HG02870 (cell line): Measurements from ENCODE around the gene MC2R.

Experiments used
- ATAC-seq: cut with Tn5 transposase; IDR thresholded peaks from one replicate; pipeline ENCODE4 v1.9.1; 2021; ENCODE audit warnings: mild to moderate bottlenecking, moderate library complexity; ENCODE audit not compliant: unreplicated experiment

The MC2R gene

GRCh38 chr18:13915391-13915790 is at the start of gene MC2R:
Gene MC2R, minus strand, starts transcription at chr18:13915536. Its CDS starts 30,018 bp downstream, at chr18:13885518.
- no peak for ATAC-seq

DNA sequence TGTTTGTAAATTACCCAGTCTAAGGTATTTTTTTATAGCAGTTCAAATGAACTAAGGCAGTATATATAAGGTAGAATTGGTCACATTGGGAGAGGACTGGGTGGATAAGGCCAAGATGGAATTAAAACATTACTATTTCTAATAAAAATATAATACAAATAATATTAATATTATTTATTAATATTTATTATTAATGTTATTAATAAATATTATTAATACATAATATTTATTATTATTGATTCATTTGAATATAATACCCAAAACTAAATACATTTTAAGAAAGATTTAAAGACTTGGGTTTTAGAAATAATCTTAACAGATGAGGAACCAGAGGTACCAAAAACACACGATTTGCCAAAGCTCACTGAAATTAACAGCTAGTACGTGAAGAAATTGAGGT is 30.5 kb upstream of the MC2R start:
- ATAC-seq: no peak

- no peak for ATAC-seq
Measured at GRCh38 chr18:13943338-13943737, 28.0 kb upstream of the MC2R start.

DNA sequence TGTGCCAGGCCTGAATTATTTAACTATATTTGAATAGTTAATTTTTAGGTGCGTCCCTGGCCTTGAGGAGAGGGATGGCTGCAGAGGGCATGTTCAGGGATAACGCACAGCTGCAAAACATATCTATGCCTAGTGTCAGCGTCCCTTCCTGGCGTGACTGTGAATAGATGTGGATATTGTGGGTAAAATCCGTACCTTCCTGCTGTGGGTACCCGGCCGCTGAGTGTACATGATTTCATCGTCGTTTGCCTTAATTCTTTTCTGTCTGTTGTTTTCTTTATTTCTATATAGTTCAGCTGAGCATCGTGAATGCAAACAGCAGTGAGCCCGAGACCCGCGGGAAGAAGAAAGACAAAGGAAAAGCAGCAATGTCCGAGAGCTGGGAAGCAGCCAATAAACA is 25.0 kb upstream of the MC2R start:
- no peak for ATAC-seq

DNA sequence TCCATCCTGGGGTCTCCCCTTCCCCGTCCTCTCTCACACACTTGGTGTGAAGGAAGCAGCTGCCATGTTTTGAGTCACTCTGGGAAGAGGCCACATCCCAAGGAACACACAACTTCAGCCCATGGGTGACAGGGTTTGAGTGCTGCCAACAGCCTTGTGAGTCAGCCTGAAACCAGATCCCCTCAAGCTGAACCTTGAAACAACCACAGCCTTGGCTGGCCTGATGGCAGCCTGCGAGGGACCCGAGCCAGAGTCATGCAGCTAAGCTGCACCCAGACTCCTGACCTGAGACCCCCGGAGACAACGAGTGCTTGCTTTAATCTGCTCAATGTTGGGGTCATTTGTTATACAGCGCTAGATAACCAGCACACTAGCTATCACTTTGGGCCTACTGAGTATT is 19.3 kb upstream of the MC2R start:
- ATAC-seq: no peak

GRCh38 chr18:13934058-13934457 is 18.7 kb upstream of the MC2R start:
- ATAC-seq: no peak

- ATAC-seq: no peak
Measured at GRCh38 chr18:13932285-13933025, 17.1 kb upstream of the MC2R start.

GRCh38 chr18:13930964-13931363 is 15.6 kb upstream of the MC2R start:
- no peak for ATAC-seq

DNA sequence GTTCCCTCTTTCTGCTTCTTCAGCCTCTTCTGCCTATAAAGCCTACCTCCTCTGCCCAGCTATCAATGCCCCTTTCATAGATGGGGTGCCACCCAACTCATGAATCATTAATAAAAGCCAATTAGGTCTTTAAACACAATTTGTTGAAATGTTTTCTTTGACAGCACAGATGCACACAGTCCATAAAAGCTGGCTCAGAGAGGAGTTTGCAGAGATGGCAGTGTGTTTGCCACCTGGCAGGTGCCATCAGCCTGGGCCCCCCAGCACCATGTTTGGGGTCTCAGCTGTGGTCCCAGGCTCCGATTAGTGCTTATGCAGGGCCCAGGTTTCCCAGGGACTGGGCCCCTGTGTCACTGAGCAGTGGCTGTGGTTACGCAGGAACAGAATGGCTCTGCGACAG is 7.9 kb upstream of the MC2R start:
- ATAC-seq: no peak

DNA sequence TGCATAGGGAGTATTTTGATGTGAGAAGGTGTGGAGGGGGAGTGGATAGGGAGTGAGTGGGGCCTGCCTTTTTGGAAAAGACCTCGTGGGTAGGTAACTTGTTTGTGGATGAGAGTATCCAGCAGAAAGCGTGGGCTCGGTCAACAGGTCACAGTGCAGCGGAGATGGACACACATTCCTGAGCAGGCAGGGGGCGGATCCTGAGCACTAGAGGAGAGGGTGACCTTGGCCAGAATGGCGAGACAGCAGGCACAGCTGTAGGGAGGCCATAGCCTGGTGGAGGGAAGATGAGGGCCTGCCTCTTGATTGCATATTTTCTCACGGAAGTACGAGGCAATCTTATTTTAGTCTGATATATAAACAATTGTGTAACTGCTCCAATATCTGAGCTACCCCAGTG is 3.6 kb upstream of the MC2R start:
- ATAC-seq: no peak

DNA sequence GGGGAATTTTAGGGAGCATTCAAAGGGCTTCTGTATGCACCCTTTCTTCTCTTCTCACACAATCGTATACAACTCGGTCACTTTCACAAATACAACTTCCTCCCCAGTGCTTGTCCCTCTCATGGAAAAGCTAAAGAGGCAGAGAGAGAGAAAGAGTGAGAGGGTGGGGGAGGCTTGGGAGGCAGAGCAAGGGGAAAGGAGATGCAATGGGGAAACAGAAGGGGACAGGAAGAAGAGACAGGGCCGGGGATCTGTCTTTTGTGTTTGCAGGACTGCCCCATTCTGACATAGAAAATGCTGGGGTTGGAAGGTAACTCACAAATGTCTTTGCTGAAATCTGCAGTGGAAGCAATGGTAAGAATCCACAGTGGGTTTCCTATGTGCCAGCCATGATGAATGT is 2.1 kb upstream of the MC2R start:
- no peak for ATAC-seq

GRCh38 chr18:13916559-13916958 is 1.2 kb upstream of the MC2R start:
- no peak for ATAC-seq

DNA sequence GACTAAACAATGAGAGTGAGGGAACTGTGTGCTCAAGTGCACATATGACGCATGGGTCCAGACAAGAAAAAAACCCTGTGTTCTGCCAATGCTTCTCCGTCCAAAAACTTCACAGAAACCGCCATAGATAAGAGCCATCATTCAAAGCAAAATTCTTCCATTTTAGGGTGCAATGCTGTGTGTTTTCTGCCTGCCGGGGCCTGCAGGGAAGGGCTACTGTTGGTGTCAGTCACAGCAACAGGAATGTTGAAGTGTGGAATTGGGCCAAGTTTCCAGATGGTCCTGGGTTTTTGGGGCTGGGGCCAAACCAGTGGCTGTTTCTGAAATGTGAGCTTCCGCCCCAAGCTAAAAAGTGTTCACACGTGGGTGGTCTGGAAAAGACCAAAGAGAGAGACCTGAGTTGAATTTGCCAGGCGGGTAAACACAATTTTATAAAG is 677 bp upstream of the MC2R start:
- ATAC-seq: no peak

DNA sequence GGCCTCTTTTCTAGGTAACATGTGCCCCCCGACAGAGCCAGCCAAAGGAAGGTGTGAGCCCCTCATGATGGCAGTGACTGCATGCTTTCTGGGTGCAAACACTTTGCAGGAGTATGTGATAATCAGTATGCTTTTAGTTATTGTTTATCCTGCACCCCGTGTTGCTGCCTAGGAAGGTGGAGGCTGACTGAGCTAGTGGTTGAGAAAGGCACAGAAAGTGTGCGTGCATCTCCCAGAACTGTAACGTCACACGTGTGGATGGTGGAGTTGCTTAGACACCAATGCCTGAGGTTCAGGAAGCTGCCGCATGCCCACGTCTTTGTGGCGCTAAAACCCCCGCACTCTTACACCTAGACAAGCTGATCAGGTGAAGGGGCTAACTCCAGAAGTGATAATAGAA is 580 bp downstream of the MC2R start:
- ATAC-seq: no peak

DNA sequence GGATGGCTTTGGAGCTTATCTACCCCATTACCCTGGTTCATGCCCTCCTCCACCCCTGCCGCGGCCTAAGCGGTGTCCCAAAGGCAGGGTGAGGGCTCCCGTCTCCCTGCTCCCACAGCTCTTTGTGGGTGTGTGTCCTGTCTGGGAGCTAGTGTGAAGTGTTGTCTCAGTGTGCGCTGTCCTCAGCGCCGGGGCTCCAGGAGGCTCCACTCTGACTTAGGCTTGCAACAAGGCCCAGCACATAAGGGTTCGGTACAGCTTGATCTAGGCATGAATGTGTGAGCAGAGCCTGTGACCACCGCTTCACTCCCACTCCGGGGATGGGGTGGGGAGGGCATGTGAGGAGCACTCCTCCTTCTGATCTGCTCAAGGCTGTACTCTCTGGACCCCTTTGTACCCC is 1.2 kb downstream of the MC2R start:
- ATAC-seq: no peak

DNA sequence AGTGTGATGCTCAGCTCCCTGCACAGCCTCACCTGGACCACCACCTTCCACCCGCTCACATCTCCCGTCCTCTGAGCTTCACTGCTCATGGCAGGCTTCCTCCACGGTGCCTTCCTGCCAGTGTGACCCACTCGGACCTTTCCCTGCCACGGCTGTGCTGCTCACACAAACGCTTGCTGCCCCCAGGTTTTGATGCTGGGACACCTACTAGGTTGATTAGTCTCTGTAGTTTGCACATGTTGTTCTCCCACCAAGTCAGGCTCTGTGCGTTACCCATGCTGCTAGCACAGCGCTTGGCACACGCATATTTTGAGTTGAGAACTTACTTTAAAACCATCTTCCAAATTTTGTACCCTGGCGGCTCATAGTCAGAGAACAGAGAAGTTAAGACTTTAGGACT is 2.1 kb downstream of the MC2R start:
- no peak for ATAC-seq

GRCh38 chr18:13912601-13913000 is 2.7 kb downstream of the MC2R start:
- no peak for ATAC-seq

- ATAC-seq: no peak
Measured at GRCh38 chr18:13910986-13911385, 4.3 kb downstream of the MC2R start.

DNA sequence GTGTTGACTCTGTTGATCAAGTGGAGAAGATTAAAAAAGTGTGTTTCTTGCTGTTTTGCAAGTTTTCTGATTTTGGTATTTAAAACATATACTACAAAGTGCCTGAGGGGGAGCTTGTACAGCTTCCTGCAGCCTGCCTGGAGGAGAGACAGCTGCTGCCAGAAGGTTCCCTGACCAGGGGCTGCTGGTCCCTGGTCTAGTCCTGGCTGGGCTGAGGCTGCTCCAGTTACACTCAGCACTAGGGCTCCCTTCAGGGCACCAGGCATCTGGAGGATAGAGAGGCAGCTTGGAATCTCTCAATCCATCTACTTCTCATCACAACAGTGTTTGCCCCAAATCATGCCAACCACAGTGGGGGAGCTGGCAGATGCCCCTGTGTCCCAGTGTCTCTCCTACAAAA is 4.8 kb downstream of the MC2R start:
- no peak for ATAC-seq

DNA sequence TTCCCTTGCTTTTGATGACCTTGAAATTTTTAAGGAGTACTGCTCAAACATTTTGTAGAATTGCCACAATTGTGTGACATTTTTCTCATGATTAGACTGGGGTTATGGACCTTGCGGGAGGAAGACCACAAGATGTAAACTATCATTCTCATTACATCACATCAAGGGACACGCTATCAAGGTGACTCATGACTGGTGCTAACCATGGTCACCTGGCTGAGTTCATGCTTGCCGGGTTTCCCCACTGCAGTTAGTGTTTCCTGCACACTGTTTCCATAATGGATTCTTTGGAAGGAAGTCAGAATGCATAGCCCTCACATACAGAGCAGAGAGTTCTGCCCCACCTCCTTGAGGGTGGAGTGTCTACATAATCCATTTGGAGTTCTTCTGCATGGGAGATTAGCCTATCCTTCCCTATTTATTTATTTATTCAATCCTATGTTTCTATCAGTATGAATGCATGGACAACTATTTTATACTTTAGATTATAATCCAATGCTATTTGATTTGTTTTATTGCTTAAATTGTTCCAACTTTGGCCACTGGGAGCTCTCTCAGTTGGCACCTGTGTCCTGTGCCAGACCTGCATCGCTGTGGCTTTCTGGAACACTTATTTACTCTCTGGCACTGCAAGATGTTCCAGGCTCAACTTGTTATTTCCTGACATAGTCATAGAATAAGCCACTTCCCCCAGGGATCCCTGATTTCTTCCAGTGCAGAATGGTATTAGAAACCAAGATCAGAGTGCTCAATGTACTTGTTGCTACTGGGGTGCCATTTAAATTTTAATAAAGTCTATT is 6.0 kb downstream of the MC2R start:
- no peak for ATAC-seq

DNA sequence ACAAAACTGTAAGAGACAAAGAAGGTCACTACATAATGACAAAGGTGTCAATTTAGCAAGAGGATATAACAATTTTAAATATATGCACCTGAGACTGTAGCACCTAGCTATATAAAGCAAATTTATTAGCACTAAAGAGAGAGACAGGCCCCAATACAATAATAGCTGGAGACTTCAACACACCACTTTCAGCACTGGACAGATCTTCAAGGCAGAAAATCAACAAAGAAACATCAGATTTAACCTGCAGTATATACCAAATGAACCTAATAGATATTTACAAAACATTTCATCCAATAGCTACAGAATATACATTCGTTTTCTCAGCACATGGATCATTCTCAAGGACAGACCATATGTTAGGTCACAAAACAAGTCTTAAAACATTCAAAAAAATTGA is 14.7 kb downstream of the MC2R start:
- no peak for ATAC-seq

- ATAC-seq: no peak
Measured at GRCh38 chr18:13895505-13896033, 19.8 kb downstream of the MC2R start.
